Epithelial cell of proximal tubule (primary cell): ENCODE data around the gene PDE4D. TPM values are rescaled to one million over a fixed set of nuclear protein-coding genes. Genes with fewer than 3 reads are reported as not detected.

Source experiments
- DNase-seq: peaks from one replicate; pipeline ENCODE4 v3.0.0-alpha.2; 2011; ENCODE audit warnings: low read depth
- H3K4me3 ChIP-seq: 2 replicates; pipeline ENCODE4 v1.5.1; 2011; ENCODE audit warnings: low read depth, mild to moderate bottlenecking, low read length
- CTCF ChIP-seq: conservative IDR thresholded peaks from 2 replicates; pipeline ENCODE4 v1.5.1; 2012; ENCODE audit warnings: low read depth, mild to moderate bottlenecking, low read length
- total RNA-seq: library from RNA; depleted of rRNA; stranded (reverse); fragments of >200 nt; gene quantifications from 2 replicates; pipeline ENCODE4 v1.2.3, GENCODE V29; 2015

Gene PDE4D
- total RNA-seq, 1 donor from 2014 or later = 18.4 TPM

- no peak overlapping the region for H3K4me3 ChIP-seq
- no peak for DNase-seq
- no peak for TF ChIP-seq CTCF
Measured at GRCh38 chr5:59615272-59615671, 278.3 kb downstream of the PDE4D start.

GRCh38 chr5:59609501-59610265 lies 283.8 kb downstream of the PDE4D start:
- no peak overlapping the region for H3K4me3 ChIP-seq
- no peak for DNase-seq
- no peak for TF ChIP-seq CTCF

GRCh38 chr5:59608745-59609144 lies 284.8 kb downstream of the PDE4D start:
- DNase-seq = no peak
- H3K4me3 ChIP-seq = no peak overlapping the region
- TF ChIP-seq CTCF = no peak

- TF ChIP-seq CTCF = no peak
- no peak overlapping the region for H3K4me3 ChIP-seq
- DNase-seq = no peak
Measured at GRCh38 chr5:59607138-59607765, 286.3 kb downstream of the PDE4D start.

GRCh38 chr5:59605915-59606314 lies 287.6 kb downstream of the PDE4D start:
- no peak for DNase-seq
- H3K4me3 ChIP-seq = no peak overlapping the region
- TF ChIP-seq CTCF = no peak

GRCh38 chr5:59604111-59604510 lies 289.4 kb downstream of the PDE4D start:
- no peak overlapping the region for H3K4me3 ChIP-seq
- no peak for DNase-seq
- TF ChIP-seq CTCF = no peak

- no peak for TF ChIP-seq CTCF
- no peak overlapping the region for H3K4me3 ChIP-seq
- no peak for DNase-seq
Measured at GRCh38 chr5:59600998-59601397, 292.5 kb downstream of the PDE4D start.
